ENCODE data around the gene PDYN.

- TF ChIP-seq, protein P1, sequence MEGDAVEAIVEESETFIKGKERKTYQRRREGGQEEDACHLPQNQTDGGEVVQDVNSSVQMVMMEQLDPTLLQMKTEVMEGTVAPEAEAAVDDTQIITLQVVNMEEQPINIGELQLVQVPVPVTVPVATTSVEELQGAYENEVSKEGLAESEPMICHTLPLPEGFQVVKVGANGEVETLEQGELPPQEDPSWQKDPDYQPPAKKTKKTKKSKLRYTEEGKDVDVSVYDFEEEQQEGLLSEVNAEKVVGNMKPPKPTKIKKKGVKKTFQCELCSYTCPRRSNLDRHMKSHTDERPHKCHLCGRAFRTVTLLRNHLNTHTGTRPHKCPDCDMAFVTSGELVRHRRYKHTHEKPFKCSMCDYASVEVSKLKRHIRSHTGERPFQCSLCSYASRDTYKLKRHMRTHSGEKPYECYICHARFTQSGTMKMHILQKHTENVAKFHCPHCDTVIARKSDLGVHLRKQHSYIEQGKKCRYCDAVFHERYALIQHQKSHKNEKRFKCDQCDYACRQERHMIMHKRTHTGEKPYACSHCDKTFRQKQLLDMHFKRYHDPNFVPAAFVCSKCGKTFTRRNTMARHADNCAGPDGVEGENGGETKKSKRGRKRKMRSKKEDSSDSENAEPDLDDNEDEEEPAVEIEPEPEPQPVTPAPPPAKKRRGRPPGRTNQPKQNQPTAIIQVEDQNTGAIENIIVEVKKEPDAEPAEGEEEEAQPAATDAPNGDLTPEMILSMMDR (conservative IDR thresholded peaks at IDR 0.05 in 1 of 2, IDR thresholded peaks at IDR 0.05 in 1 of 2; ENCODE audit: low read depth in 1 of 2, low read length in 2 of 2) = no peak
- no peak for TF ChIP-seq EZH2 (IDR thresholded peaks at IDR 0.05; ENCODE audit: low read length, missing control alignments)
Observed at GRCh38 chr20:2004171-2004570, 10.3 kb upstream of the PDYN start.
